ENCODE data around the gene NFKBIL1. TPM values are rescaled to one million over a fixed set of nuclear protein-coding genes. Genes with fewer than 3 reads are reported as not detected.

Gene NFKBIL1
- total RNA-seq, 4 donors from 2014 or later, result 25.2 to 44.4 (median 28.5) TPM

- TF ChIP-seq CTCF (IDR thresholded peaks at IDR 0.05) (no peak), POLR2A (IDR thresholded peaks at IDR 0.05) (no peak)
- peak in 1 of 2 donors; percentile 80 for DNase-seq (ENCODE audit: low spot score in 2 of 2)
- intact Hi-C loops (cut with DNase I; ENCODE audit: low total_unique reads), result no loop called here
- 84 to 85% methylated on average over 26 to 27 of the region's 27 CpGs for WGBS, 2 donors
- H3K4me3 ChIP-seq (ENCODE audit: low read depth, poor library complexity, severe bottlenecking), result no peak within 1 kb of the TSS
Measured at GRCh38 chr6:31572041-31572911, 24.9 kb downstream of the NFKBIL1 start, which contains the start of gene LTA. TSS of gene LTA (plus strand) at chr6:31572289. CDS start at chr6:31572743, 454 bp downstream.

DNA sequence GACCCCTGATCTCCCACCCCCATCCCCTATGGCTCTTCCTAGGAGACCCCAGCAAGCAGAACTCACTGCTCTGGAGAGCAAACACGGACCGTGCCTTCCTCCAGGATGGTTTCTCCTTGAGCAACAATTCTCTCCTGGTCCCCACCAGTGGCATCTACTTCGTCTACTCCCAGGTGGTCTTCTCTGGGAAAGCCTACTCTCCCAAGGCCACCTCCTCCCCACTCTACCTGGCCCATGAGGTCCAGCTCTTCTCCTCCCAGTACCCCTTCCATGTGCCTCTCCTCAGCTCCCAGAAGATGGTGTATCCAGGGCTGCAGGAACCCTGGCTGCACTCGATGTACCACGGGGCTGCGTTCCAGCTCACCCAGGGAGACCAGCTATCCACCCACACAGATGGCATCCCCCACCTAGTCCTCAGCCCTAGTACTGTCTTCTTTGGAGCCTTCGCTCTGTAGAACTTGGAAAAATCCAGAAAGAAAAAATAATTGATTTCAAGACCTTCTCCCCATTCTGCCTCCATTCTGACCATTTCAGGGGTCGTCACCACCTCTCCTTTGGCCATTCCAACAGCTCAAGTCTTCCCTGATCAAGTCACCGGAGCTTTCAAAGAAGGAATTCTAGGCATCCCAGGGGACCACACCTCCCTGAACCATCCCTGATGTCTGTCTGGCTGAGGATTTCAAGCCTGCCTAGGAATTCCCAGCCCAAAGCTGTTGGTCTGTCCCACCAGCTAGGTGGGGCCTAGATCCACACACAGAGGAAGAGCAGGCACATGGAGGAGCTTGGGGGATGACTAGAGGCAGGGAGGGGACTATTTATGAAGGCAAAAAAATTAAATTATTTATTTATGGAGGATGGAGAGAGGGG, 26.1 kb downstream of the NFKBIL1 start:
- 89 to 90% methylated on average over 9 of the region's 9 CpGs for WGBS, 2 donors
- no peak for DNase-seq (ENCODE audit: low spot score in 2 of 2)
- TF ChIP-seq CTCF (IDR thresholded peaks at IDR 0.05) (no peak), POLR2A (IDR thresholded peaks at IDR 0.05) (no peak)
- intact Hi-C loops (cut with DNase I; ENCODE audit: low total_unique reads), result no loop called here
- no peak overlapping the region for H3K4me3 ChIP-seq (ENCODE audit: low read depth, poor library complexity, severe bottlenecking)

- WGBS, 2 donors, result 80 to 83% methylated on average over 14 of the region's 14 CpGs
- DNase-seq (ENCODE audit: low spot score in 2 of 2), result no peak
- intact Hi-C loops (cut with DNase I; ENCODE audit: low total_unique reads), result no loop called here
- TF ChIP-seq POLR2A (IDR thresholded peaks at IDR 0.05) (no peak), CTCF (IDR thresholded peaks at IDR 0.05) (no peak)
- no peak overlapping the region for H3K4me3 ChIP-seq (ENCODE audit: low read depth, poor library complexity, severe bottlenecking)
Measured at GRCh38 chr6:31574106-31575061, 27.0 kb downstream of the NFKBIL1 start.

- TF ChIP-seq POLR2A (IDR thresholded peaks at IDR 0.05) (no peak), CTCF (IDR thresholded peaks at IDR 0.05) (no peak)
- intact Hi-C loops (cut with DNase I; ENCODE audit: low total_unique reads), result no loop called here
- 28 to 39% methylated on average over 19 of the region's 19 CpGs for WGBS, 2 donors
- no peak within 1 kb of the TSS for H3K4me3 ChIP-seq (ENCODE audit: low read depth, poor library complexity, severe bottlenecking)
- peak; percentile 55 to 90 for DNase-seq (ENCODE audit: low spot score in 2 of 2)
Measured at GRCh38 chr6:31575335-31575901, 28.0 kb downstream of the NFKBIL1 start, which contains the start of gene TNF. TSS of gene TNF (plus strand) at chr6:31575565. CDS start at chr6:31575742, 177 bp downstream.
